Hepatocyte (in vitro differentiated cells): Measurements from ENCODE around the gene UNC119. TPM values are rescaled to one million over a fixed set of nuclear protein-coding genes. Genes with fewer than 3 reads are reported as not detected.

Source experiments
- DNase-seq: peaks from one replicate; pipeline ENCODE4 v3.0.0-alpha.2; 2016; ENCODE audit warnings: low spot score
- H2AFZ ChIP-seq: fragments of 200-600 bp; sonication (generic); 2 replicates; pipeline ENCODE4 v1.6.0; 2016; ENCODE audit warnings: antibody characterized with exemption, mild to moderate bottlenecking
- H3K27ac ChIP-seq: fragments of 200-600 bp; sonication (generic); 2 replicates; pipeline ENCODE4 v1.5.1; 2016; ENCODE audit warnings: mild to moderate bottlenecking
- H3K27me3 ChIP-seq: fragments of 200-600 bp; sonication (generic); 2 replicates; pipeline ENCODE4 v1.6.1; 2016
- H3K36me3 ChIP-seq: fragments of 200-600 bp; sonication (generic); replicated peaks from 2 replicates; pipeline ENCODE4 v1.5.1; 2016; ENCODE audit warnings: low read depth; ENCODE audit not compliant: insufficient read depth
- H3K4me1 ChIP-seq: fragments of 200-600 bp; sonication (generic); 2 replicates; pipeline ENCODE4 v1.5.1; 2016; ENCODE audit warnings: mild to moderate bottlenecking, moderate library complexity; ENCODE audit not compliant: insufficient read depth
- H3K4me2 ChIP-seq: fragments of 200-600 bp; sonication (generic); 2 replicates; pipeline ENCODE4 v1.6.0; 2016
- H3K4me3 ChIP-seq: fragments of 200-600 bp; sonication (generic); 2 replicates; pipeline ENCODE4 v1.5.1; 2016; ENCODE audit warnings: mild to moderate bottlenecking
- H3K79me2 ChIP-seq: fragments of 200-600 bp; sonication (generic); 2 replicates; pipeline ENCODE4 v1.6.0; 2017; ENCODE audit warnings: mild to moderate bottlenecking
- H3K9me2 ChIP-seq: fragments of 200-600 bp; sonication (generic); replicated peaks from 2 replicates; pipeline ENCODE4 v1.6.0; 2017; ENCODE audit warnings: mild to moderate bottlenecking; ENCODE audit not compliant: insufficient read depth
- H3K9me3 ChIP-seq: fragments of 200-600 bp; sonication (generic); 2 replicates; pipeline ENCODE4 v1.5.1; 2016; ENCODE audit warnings: low read depth, mild to moderate bottlenecking
- H4K20me1 ChIP-seq: fragments of 200-600 bp; sonication (generic); 2 replicates; pipeline ENCODE4 v1.6.0; 2016; ENCODE audit warnings: mild to moderate bottlenecking; ENCODE audit not compliant: insufficient read depth, poor library complexity, severe bottlenecking
- EZH2 ChIP-seq: fragments of 200-600 bp; sonication (generic); IDR thresholded peaks from 2 replicates; pipeline ENCODE4 v1.6.1; 2016; ENCODE audit warnings: antibody characterized with exemption, mild to moderate bottlenecking, borderline replicate concordance
- EZH2phosphoT487 ChIP-seq: fragments of 200-600 bp; sonication (generic); IDR thresholded peaks from one replicate; pipeline ENCODE4 v1.6.1; 2018; ENCODE audit warnings: antibody characterized with exemption, mild to moderate bottlenecking, low read depth, moderate library complexity; ENCODE audit not compliant: unreplicated experiment, severe bottlenecking
- WGBS: methylation state at CpG from one replicate; pipeline ENCODE4 v1.1.6; 2016; ENCODE audit warnings: low lambda C conversion rate; ENCODE audit errors: missing lambda C conversion rate; 5-methylcytosine and 5-hydroxymethylcytosine counted together
- polyA plus RNA-seq: library from polyadenylated mRNA; unstranded; fragments of >200 nt; fragmentation: Nextera tagmentation; extraction: Ambion mirVana; gene quantifications from 2 replicates; pipeline ENCODE4 v1.2.1, GENCODE V29; 2016
- total RNA-seq: library from RNA; depleted of rRNA; stranded (reverse); fragments of >200 nt; gene quantifications from 2 replicates; pipeline ENCODE4 v1.2.3, GENCODE V29; 2014
- TF ChIP-seq, protein P1 (sequence below): fragments of 200-600 bp; sonication (generic); IDR thresholded peaks from 2 replicates; pipeline ENCODE4 v1.5.1; 2016; ENCODE audit warnings: antibody characterized with exemption, mild to moderate bottlenecking; ENCODE audit not compliant: poor library complexity

UNC119 gene
- total and polyA plus RNA-seq, 2 experiments from 2014 or later: 68.1 to 87.6 TPM

DNA sequence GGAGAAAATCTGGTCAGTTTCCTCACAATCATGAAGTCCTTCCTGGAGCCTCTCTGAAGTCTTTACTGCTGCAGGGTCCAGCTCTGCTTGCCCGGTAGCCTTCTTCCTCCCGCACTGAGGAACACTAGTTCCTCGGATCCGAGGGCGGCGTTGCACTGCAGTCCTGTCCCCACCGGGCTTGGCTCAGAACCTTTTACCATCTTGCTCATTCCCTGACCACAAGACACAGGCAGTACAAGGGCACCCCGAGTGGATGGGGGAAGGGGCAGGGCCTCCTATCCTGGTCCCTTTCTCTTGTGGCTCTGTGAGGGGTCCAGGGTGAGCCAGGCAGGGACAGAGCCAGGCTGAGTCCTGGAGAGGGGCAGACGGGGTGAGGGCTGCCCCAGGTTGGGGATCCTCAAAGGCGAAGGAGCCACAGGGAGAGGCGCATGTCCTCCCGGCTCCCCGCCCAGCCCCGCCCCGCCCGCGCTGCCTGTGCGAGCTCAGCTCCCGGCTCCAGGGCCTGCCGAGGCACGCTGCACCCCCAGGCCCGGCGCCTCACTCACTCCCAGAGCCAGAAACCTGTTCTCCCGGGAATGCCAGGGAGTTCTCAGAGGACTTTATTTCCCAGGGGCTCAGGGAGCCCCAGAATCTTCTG, 44.7 kb downstream of the UNC119 start:
- no peak for DNase-seq
- H3K27me3 ChIP-seq: no peaks in the 10 kb centered on the region
- TF ChIP-seq EZH2: no peak
- no peak for TF ChIP-seq EZH2phosphoT487
- TF ChIP-seq, protein P1, sequence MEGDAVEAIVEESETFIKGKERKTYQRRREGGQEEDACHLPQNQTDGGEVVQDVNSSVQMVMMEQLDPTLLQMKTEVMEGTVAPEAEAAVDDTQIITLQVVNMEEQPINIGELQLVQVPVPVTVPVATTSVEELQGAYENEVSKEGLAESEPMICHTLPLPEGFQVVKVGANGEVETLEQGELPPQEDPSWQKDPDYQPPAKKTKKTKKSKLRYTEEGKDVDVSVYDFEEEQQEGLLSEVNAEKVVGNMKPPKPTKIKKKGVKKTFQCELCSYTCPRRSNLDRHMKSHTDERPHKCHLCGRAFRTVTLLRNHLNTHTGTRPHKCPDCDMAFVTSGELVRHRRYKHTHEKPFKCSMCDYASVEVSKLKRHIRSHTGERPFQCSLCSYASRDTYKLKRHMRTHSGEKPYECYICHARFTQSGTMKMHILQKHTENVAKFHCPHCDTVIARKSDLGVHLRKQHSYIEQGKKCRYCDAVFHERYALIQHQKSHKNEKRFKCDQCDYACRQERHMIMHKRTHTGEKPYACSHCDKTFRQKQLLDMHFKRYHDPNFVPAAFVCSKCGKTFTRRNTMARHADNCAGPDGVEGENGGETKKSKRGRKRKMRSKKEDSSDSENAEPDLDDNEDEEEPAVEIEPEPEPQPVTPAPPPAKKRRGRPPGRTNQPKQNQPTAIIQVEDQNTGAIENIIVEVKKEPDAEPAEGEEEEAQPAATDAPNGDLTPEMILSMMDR: no peak
- H4K20me1 ChIP-seq: no peaks in the 10 kb centered on the region
- no peak overlapping the region for H2AFZ ChIP-seq
- no peaks in the 10 kb centered on the region for H3K9me2 ChIP-seq
- WGBS: 86% methylated on average over 16 of the region's 24 CpGs
- no peak overlapping the region for H3K27ac ChIP-seq
- no peak overlapping the region for H3K4me2 ChIP-seq
- H3K4me1 ChIP-seq: no peaks in the 10 kb centered on the region
- H3K79me2 ChIP-seq: no peaks in the 10 kb centered on the region
- H3K36me3 ChIP-seq: no peaks in the 10 kb centered on the region
- no peaks in the 10 kb centered on the region for H3K9me3 ChIP-seq
- H3K4me3 ChIP-seq: no peak overlapping the region

DNA sequence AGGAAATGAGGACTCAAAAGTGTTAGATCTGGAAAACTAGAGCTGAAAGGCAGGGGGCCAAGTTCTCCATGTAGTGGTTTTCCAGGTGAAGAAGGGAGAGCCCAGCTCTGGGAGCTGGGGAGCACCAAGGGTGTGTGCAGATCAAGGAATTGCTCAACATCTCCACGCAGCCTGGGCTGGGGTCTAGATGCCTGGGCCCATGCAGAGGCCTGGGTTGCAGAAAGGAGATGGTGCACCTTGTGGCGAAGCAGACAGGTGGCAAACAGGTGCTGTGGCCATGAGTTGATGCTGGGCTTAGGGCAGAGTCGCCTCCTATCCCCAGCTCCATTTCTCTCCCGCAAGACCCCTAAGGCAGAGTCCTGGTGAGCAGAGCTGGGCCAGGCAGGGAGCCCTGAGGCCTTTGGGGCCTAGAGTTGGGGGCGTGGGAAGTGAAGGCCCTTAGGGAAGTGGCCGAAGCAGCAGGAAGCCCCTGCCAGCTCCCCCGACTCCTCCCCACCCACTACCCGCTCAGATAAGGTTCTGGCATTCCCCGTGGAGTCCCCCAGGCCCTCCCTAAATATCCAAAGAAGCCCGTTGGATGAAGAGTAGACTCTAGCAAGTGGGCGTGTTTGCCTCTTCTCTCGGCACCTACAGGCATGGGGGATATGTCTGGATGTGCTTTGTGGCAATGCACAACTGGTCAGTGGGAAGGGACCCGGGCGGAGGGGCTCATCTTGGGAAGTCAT, 45.5 kb downstream of the UNC119 start:
- H3K9me3 ChIP-seq: no peaks in the 10 kb centered on the region
- no peaks in the 10 kb centered on the region for H3K36me3 ChIP-seq
- DNase-seq: no peak
- H3K9me2 ChIP-seq: no peaks in the 10 kb centered on the region
- no peak overlapping the region for H3K4me2 ChIP-seq
- WGBS: 82% methylated on average over 13 of the region's 14 CpGs
- H4K20me1 ChIP-seq: no peaks in the 10 kb centered on the region
- H3K27me3 ChIP-seq: no peaks in the 10 kb centered on the region
- H3K4me1 ChIP-seq: no peaks in the 10 kb centered on the region
- no peaks in the 10 kb centered on the region for H3K79me2 ChIP-seq
- no peak overlapping the region for H2AFZ ChIP-seq
- TF ChIP-seq EZH2phosphoT487 (no peak), EZH2 (no peak)
- TF ChIP-seq, protein P1: no peak
- no peak overlapping the region for H3K4me3 ChIP-seq
- no peak overlapping the region for H3K27ac ChIP-seq

DNA sequence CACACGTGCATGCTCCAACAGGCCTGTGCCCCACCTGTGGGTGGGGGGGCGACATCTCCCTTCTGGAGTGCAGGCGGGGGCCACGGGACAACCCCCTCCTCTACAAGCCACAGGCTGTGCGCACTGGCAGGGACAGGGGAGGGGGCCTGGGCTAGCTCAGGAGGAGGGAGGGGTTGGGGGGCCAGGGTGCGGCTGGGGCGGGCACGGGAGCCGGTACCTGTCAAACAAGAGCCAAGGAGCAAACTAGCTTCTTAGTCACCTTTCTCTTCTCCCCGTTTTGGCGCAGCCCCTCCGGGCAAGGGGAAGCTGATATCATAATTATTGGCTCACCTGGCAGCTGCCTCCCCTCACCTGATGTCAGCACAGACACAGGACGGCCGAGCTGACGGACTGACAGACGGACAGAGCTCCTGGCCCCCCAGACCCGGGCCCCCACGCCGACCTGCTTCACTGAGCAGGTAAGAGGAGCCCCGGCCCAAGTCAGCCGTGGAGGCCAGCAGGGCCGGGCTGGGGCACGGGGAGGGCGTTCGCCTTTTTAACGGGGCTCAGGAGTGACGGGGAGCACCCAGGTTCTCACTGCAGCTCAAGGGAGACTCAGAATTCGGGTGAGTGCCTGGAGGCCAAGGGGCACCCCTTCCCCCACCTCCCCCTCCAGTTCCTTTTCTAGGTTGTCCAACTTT, 46.3 kb downstream of the UNC119 start, which contains the start of gene FOXN1:
FOXN1 (plus strand) TSS at position 363 of the 680 bp plus-strand sequence. CDS start 17,622 bp downstream, outside the sequence.
- no peaks in the 10 kb centered on the region for H3K9me3 ChIP-seq
- no peaks in the 10 kb centered on the region for H3K4me1 ChIP-seq
- no peaks in the 10 kb centered on the region for H3K79me2 ChIP-seq
- no peak for DNase-seq
- 89% methylated on average over 27 of the region's 28 CpGs for WGBS
- no peaks in the 10 kb centered on the region for H3K27me3 ChIP-seq
- H4K20me1 ChIP-seq: no peaks in the 10 kb centered on the region
- H3K27ac ChIP-seq: no peak within 1 kb of the TSS
- no peak within 1 kb of the TSS for H3K4me3 ChIP-seq
- no peaks in the 10 kb centered on the region for H3K9me2 ChIP-seq
- TF ChIP-seq, protein P1: no peak
- TF ChIP-seq EZH2: no peak
- no peak for TF ChIP-seq EZH2phosphoT487
- no peaks in the 10 kb centered on the region for H3K36me3 ChIP-seq
- H2AFZ ChIP-seq: no peak within 1 kb of the TSS
- no peak within 1 kb of the TSS for H3K4me2 ChIP-seq
